HEK293 (cell line): Measurements from ENCODE around the gene NLGN4X.

Experiments used
- ZBTB48 ChIP-seq: fragments of 450-650 bp; formaldehyde crosslinking; IDR thresholded peaks from 2 replicates; pipeline ENCODE4 v1.5.1; 2016; ENCODE audit warnings: missing biosample characterization, missing genetic modification characterization
- ZNF138 ChIP-seq: fragments of 450-650 bp; formaldehyde crosslinking; IDR thresholded peaks from 2 replicates; pipeline ENCODE4 v1.5.1; 2016; ENCODE audit warnings: missing biosample characterization, missing genetic modification characterization, borderline replicate concordance
- ZNF146 ChIP-seq: fragments of 450-650 bp; formaldehyde crosslinking; IDR thresholded peaks from 2 replicates; pipeline ENCODE4 v1.5.1; 2016; ENCODE audit warnings: missing biosample characterization, missing genetic modification characterization
- ZNF211 ChIP-seq: fragments of 450-650 bp; formaldehyde crosslinking; IDR thresholded peaks from 2 replicates; pipeline ENCODE4 v1.5.1; 2016; ENCODE audit warnings: low read depth, missing biosample characterization, missing genetic modification characterization
- ZNF292 ChIP-seq: fragments of 450-650 bp; formaldehyde crosslinking; IDR thresholded peaks from 2 replicates; pipeline ENCODE4 v1.5.1; 2016; ENCODE audit warnings: low read depth, missing biosample characterization, missing genetic modification characterization, borderline replicate concordance

- TF ChIP-seq ZNF138 = no peak
- no peak for TF ChIP-seq ZNF211 (tag by site-specific recombination)
- TF ChIP-seq ZNF146 (tag by site-specific recombination) = no peak
- TF ChIP-seq ZBTB48 (tag by site-specific recombination) = no peak
- no peak for TF ChIP-seq ZNF292 (tag by site-specific recombination)
These were observed 3.3 kb downstream of the NLGN4X start for GRCh38 chrX:6225288-6225910.
